Activated gamma-delta T cell (primary cell): ENCODE measurements around the gene ZNF555.
"Not testable (repeated sequence)": the region's sequence is repeated elsewhere in the genome, so short reads cannot be mapped to it uniquely, and the experiment has no call there.

Experiments
- DNase-seq: peaks from one replicate; lab custom pipeline; 2025; lab: John Stamatoyannopoulos, UW

Gene ZNF555

GRCh38 chr19:2867025-2867991 lies 26.0 kb downstream of the ZNF555 start, which contains the start of gene ZNF556:
Gene ZNF556, plus strand, starts transcription at chr19:2867335. Its CDS starts 87 bp downstream, at chr19:2867422.
- DNase-seq = no peak

DNA sequence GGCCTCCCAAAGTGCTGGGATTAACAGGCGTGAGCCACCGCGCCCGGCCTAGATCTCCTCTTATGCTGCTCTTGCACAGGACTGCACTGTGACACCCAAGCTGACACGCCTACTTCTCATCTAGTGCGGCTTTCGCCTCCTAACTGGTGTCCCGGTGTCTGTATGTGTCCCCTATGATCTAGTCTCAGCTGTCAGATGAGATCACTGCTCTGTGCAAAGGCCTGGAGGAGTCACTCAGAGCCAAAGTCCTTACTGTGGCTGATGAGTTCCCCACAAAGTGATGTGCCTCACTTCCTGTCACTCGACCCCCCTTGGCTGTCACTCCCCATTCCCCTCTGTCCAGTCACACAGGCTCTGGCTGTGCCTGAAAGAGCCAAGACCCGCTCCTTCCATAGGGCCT lies 28.3 kb downstream of the ZNF555 start:
- no peak for DNase-seq

- DNase-seq = not testable (repeated sequence)
Measured at GRCh38 chr19:2872175-2872574, 30.9 kb downstream of the ZNF555 start.

DNA sequence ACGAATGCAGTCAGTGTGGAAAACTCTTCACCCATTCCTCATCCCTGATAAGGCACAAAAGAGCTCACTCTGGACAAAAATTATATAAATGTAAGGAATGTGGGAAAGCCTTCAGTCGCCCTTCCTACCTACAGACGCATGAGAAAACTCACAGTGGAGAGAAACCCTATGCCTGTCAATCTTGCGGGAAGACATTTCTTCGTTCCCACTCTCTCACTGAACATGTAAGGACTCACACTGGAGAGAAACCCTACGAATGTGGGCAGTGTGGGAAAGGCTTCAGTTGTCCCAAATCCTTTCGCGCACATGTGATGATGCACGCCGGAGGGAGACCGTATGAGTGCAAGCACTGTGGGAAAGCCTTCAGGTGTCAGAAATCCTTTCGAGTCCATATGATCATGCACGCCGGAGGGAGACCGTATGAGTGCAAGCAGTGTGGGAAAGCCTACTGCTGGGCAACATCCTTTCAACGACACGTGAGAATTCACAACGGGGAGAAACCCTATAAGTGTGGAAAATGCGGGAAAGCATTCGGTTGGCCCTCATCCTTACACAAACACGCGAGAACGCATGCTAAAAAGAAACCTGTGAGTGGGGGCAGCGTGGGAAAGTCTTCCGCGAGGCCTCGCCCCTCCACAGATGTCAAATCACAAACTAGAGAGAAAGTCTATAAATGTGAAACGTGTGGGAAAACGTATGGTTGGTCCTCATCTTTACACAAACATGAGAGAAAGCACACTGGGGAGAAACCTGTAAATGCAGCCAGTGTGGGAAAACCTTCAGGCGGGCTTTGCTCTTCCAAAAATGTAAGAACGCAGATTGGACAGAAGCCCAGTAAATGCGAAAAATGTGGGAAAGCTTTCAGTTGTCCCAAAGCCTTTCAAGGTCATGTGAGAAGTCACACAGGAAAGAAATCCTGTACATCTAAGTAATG lies 36.4 kb downstream of the ZNF555 start:
- DNase-seq = no peak

GRCh38 chr19:2883686-2884439 lies 42.6 kb downstream of the ZNF555 start:
- no peak for DNase-seq

- DNase-seq = no peak
Measured at GRCh38 chr19:2885736-2886135, 44.5 kb downstream of the ZNF555 start.

GRCh38 chr19:2887391-2887914 lies 46.2 kb downstream of the ZNF555 start:
- no peak for DNase-seq

- DNase-seq = no peak
Measured at GRCh38 chr19:2888731-2889224, 47.5 kb downstream of the ZNF555 start.

- DNase-seq = not testable (repeated sequence)
Measured at GRCh38 chr19:2890531-2890930, 49.3 kb downstream of the ZNF555 start.

- no peak for DNase-seq
Measured at GRCh38 chr19:2896694-2897093, 55.4 kb downstream of the ZNF555 start.

GRCh38 chr19:2900296-2901252 lies 59.3 kb downstream of the ZNF555 start, which contains the start of gene ZNF57:
Gene ZNF57, plus strand, starts transcription at chr19:2900928. Its CDS starts 118 bp downstream, at chr19:2901046.
- DNase-seq = peak; percentile 80

- no peak for DNase-seq
Measured at GRCh38 chr19:2902590-2903218, 61.4 kb downstream of the ZNF555 start.

DNA sequence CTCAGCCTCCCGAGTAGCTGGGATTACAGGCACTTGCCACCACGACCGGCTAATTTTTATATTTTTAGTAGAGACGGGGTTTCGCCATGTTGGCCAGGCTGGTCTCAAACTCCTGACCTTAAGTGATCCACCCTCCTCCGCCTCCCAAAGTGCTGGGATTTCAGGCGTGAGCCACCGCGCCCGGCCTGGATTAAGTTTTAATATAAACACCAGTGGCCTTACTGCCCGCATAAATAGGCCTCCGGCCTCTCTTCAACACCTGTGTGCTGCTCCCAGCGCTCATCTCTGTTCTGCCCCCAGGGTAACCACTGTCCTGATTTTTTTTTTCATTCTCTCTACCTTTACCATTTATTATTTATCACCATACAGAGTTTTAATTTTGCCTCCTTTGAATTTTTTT lies 62.1 kb downstream of the ZNF555 start:
- not testable (repeated sequence) for DNase-seq

- DNase-seq = no peak
Measured at GRCh38 chr19:2905918-2906519, 64.7 kb downstream of the ZNF555 start.

- DNase-seq = no peak
Measured at GRCh38 chr19:2906631-2907195, 65.4 kb downstream of the ZNF555 start.
